SJCRH30 (cell line): ENCODE results near the gene PLEKHA1. TPM values are rescaled to one million over a fixed set of nuclear protein-coding genes. Genes with fewer than 3 reads are reported as not detected.

Experiments
- DNase-seq, 2 experiments: peaks; one replicate each; pipeline ENCODE4 v3.0.0-alpha.2; 2015 to 2020
- H3K27ac ChIP-seq: fragments of 250-450 bp; sonication (Bioruptor Pico); 2 replicates; pipeline ENCODE4 v1.5.1; 2020; ENCODE audit warnings: mild to moderate bottlenecking, moderate library complexity
- H3K27me3 ChIP-seq: fragments of 250-450 bp; sonication (Bioruptor Pico); 2 replicates; pipeline ENCODE4 v1.5.1; 2020; ENCODE audit warnings: mild to moderate bottlenecking, moderate library complexity
- H3K36me3 ChIP-seq: fragments of 250-450 bp; sonication (Bioruptor Pico); 2 replicates; pipeline ENCODE4 v1.5.1; 2020; ENCODE audit warnings: mild to moderate bottlenecking, moderate library complexity
- H3K4me1 ChIP-seq: fragments of 250-450 bp; sonication (Bioruptor Pico); 2 replicates; pipeline ENCODE4 v1.5.1; 2020; ENCODE audit warnings: mild to moderate bottlenecking, moderate library complexity
- H3K4me3 ChIP-seq: fragments of 250-450 bp; sonication (Bioruptor Pico); 2 replicates; pipeline ENCODE4 v1.5.1; 2020; ENCODE audit warnings: mild to moderate bottlenecking, moderate library complexity
- H3K9me3 ChIP-seq: fragments of 250-450 bp; sonication (Bioruptor Pico); replicated peaks from 2 replicates; pipeline ENCODE4 v1.5.1; 2020; ENCODE audit warnings: mild to moderate bottlenecking, moderate library complexity
- total RNA-seq: library from RNA; depleted of rRNA; stranded (reverse); fragments of >200 nt; shearing (Covaris generic); gene quantifications from 2 replicates; pipeline ENCODE4 v1.2.3, GENCODE V29; 2014

The PLEKHA1 gene
- total RNA-seq, 1 experiment from 2014 or later: 31.9 TPM

- H3K27ac ChIP-seq: no peak overlapping the region
- no peaks in the 10 kb centered on the region; the same call in 1 of the 2 replicates for H3K4me1 ChIP-seq
- H3K9me3 ChIP-seq: peaks cover 4% of the 10 kb centered on the region; the same call in 1 of the 2 replicates
- DNase-seq: no peak
- no peaks in the 10 kb centered on the region for H3K27me3 ChIP-seq
- no peaks in the 10 kb centered on the region for H3K36me3 ChIP-seq
- no peak overlapping the region for H3K4me3 ChIP-seq
These were observed 4.5 kb downstream of the PLEKHA1 start for GRCh38 chr10:122379041-122379440.

- no peak for DNase-seq
- Histone ChIP-seq H3K4me3 (no peak overlapping the region), H3K27ac (no peak overlapping the region), H3K27me3 (no peaks in the 10 kb centered on the region), H3K9me3 (peaks cover 4% of the 10 kb centered on the region; the same call in 1 of the 2 replicates), H3K36me3 (no peaks in the 10 kb centered on the region), H3K4me1 (no peaks in the 10 kb centered on the region; the same call in 1 of the 2 replicates)
These were observed 5.0 kb downstream of the PLEKHA1 start for GRCh38 chr10:122379537-122379936.

GRCh38 chr10:122380703-122381102, 6.2 kb downstream of the PLEKHA1 start:
- Histone ChIP-seq H3K27ac (no peak overlapping the region), H3K4me1 (no peaks in the 10 kb centered on the region; the same call in 1 of the 2 replicates), H3K27me3 (no peaks in the 10 kb centered on the region), H3K36me3 (no peaks in the 10 kb centered on the region), H3K9me3 (peaks cover 4% of the 10 kb centered on the region; the same call in 1 of the 2 replicates), H3K4me3 (no peak overlapping the region)
- no peak for DNase-seq

- DNase-seq: no peak
- Histone ChIP-seq H3K27ac (no peak overlapping the region), H3K36me3 (no peaks in the 10 kb centered on the region), H3K9me3 (peaks cover 4% of the 10 kb centered on the region; the same call in 1 of the 2 replicates), H3K4me3 (no peak overlapping the region), H3K4me1 (no peaks in the 10 kb centered on the region), H3K27me3 (no peaks in the 10 kb centered on the region)
These were observed 7.2 kb downstream of the PLEKHA1 start for GRCh38 chr10:122381680-122382079.

- Histone ChIP-seq H3K9me3 (no peaks in the 10 kb centered on the region; the same call in 1 of the 2 replicates), H3K4me3 (no peak overlapping the region), H3K36me3 (peaks cover 3% of the 10 kb centered on the region; the same call in 1 of the 2 replicates), H3K4me1 (no peaks in the 10 kb centered on the region), H3K27me3 (no peaks in the 10 kb centered on the region), H3K27ac (no peak overlapping the region)
- no peak for DNase-seq
These were observed 12.0 kb downstream of the PLEKHA1 start for GRCh38 chr10:122386514-122386913.

- Histone ChIP-seq H3K9me3 (no peaks in the 10 kb centered on the region; the same call in 1 of the 2 replicates), H3K36me3 (peaks cover 3% of the 10 kb centered on the region; the same call in 1 of the 2 replicates), H3K27me3 (no peaks in the 10 kb centered on the region), H3K4me1 (no peaks in the 10 kb centered on the region), H3K4me3 (no peak overlapping the region), H3K27ac (no peak overlapping the region)
- peak; percentile 38 to 60 for DNase-seq
These were observed 13.1 kb downstream of the PLEKHA1 start for GRCh38 chr10:122387572-122387971.

GRCh38 chr10:122388287-122388997, 13.9 kb downstream of the PLEKHA1 start:
- H3K27ac ChIP-seq: no peak overlapping the region
- H3K36me3 ChIP-seq: peaks cover 3% of the 10 kb centered on the region; the same call in 1 of the 2 replicates
- H3K4me3 ChIP-seq: no peak overlapping the region
- no peaks in the 10 kb centered on the region; the same call in 1 of the 2 replicates for H3K9me3 ChIP-seq
- no peak for DNase-seq
- no peaks in the 10 kb centered on the region for H3K4me1 ChIP-seq
- H3K27me3 ChIP-seq: no peaks in the 10 kb centered on the region

- no peak for DNase-seq
- no peaks in the 10 kb centered on the region; the same call in 1 of the 2 replicates for H3K9me3 ChIP-seq
- no peak overlapping the region for H3K27ac ChIP-seq
- no peaks in the 10 kb centered on the region for H3K27me3 ChIP-seq
- H3K4me3 ChIP-seq: no peak overlapping the region
- peaks cover 11% of the 10 kb centered on the region for H3K36me3 ChIP-seq
- H3K4me1 ChIP-seq: no peaks in the 10 kb centered on the region
These were observed 15.8 kb downstream of the PLEKHA1 start for GRCh38 chr10:122390271-122390670.

GRCh38 chr10:122390679-122391078, 16.2 kb downstream of the PLEKHA1 start:
- DNase-seq: peak in 1 of 2 experiments; percentile 11
- peaks cover 12% of the 10 kb centered on the region for H3K36me3 ChIP-seq
- H3K27ac ChIP-seq: no peak overlapping the region
- H3K4me3 ChIP-seq: no peak overlapping the region
- H3K27me3 ChIP-seq: no peaks in the 10 kb centered on the region
- no peaks in the 10 kb centered on the region for H3K4me1 ChIP-seq
- no peaks in the 10 kb centered on the region; the same call in 1 of the 2 replicates for H3K9me3 ChIP-seq

GRCh38 chr10:122391875-122392274, 17.4 kb downstream of the PLEKHA1 start:
- H3K36me3 ChIP-seq: peaks cover 15% of the 10 kb centered on the region
- no peaks in the 10 kb centered on the region for H3K27me3 ChIP-seq
- no peak for DNase-seq
- no peak overlapping the region for H3K4me3 ChIP-seq
- no peak overlapping the region for H3K27ac ChIP-seq
- no peaks in the 10 kb centered on the region for H3K4me1 ChIP-seq
- no peaks in the 10 kb centered on the region; the same call in 1 of the 2 replicates for H3K9me3 ChIP-seq

- no peak overlapping the region for H3K27ac ChIP-seq
- no peak overlapping the region for H3K4me3 ChIP-seq
- no peaks in the 10 kb centered on the region for H3K4me1 ChIP-seq
- H3K9me3 ChIP-seq: no peaks in the 10 kb centered on the region
- no peak for DNase-seq
- H3K27me3 ChIP-seq: no peaks in the 10 kb centered on the region
- H3K36me3 ChIP-seq: peaks cover 16% of the 10 kb centered on the region
These were observed 18.3 kb downstream of the PLEKHA1 start for GRCh38 chr10:122392835-122393234.

GRCh38 chr10:122393288-122393687, 18.8 kb downstream of the PLEKHA1 start:
- H3K9me3 ChIP-seq: no peaks in the 10 kb centered on the region
- H3K27ac ChIP-seq: no peak overlapping the region
- no peak overlapping the region for H3K4me3 ChIP-seq
- H3K4me1 ChIP-seq: no peaks in the 10 kb centered on the region
- no peaks in the 10 kb centered on the region for H3K27me3 ChIP-seq
- DNase-seq: no peak
- peaks cover 18% of the 10 kb centered on the region for H3K36me3 ChIP-seq

GRCh38 chr10:122402548-122403131, 28.1 kb downstream of the PLEKHA1 start:
- H3K36me3 ChIP-seq: peaks cover 8% of the 10 kb centered on the region
- H3K4me1 ChIP-seq: no peaks in the 10 kb centered on the region

GRCh38 chr10:122404576-122404975, 30.1 kb downstream of the PLEKHA1 start:
- Histone ChIP-seq H3K4me3 (no peak overlapping the region), H3K4me1 (no peaks in the 10 kb centered on the region), H3K27ac (no peak overlapping the region), H3K9me3 (no peaks in the 10 kb centered on the region), H3K36me3 (peaks cover 4% of the 10 kb centered on the region), H3K27me3 (no peaks in the 10 kb centered on the region)
- DNase-seq: no peak

More at GRCh38 chr10:122402548-122403131, 28.1 kb downstream of the PLEKHA1 start:
- no peak overlapping the region for H3K27ac ChIP-seq
- DNase-seq: no peak
- H3K9me3 ChIP-seq: no peaks in the 10 kb centered on the region
- no peaks in the 10 kb centered on the region for H3K27me3 ChIP-seq
- H3K4me3 ChIP-seq: no peak overlapping the region

- Histone ChIP-seq H3K4me3 (no peak overlapping the region), H3K27ac (no peak overlapping the region), H3K9me3 (no peaks in the 10 kb centered on the region), H3K4me1 (no peaks in the 10 kb centered on the region), H3K27me3 (no peaks in the 10 kb centered on the region), H3K36me3 (no peaks in the 10 kb centered on the region)
- DNase-seq: no peak
These were observed 33.0 kb downstream of the PLEKHA1 start for GRCh38 chr10:122407375-122408125.
